Left hindlimb (tissue), 1 donor: ENCODE results near the gene IFIT1.

ENCODE experiments used
- DNase-seq: peaks from one replicate; pipeline ENCODE4 v3.0.0-alpha.2; 2018

The IFIT1 gene, protein sequence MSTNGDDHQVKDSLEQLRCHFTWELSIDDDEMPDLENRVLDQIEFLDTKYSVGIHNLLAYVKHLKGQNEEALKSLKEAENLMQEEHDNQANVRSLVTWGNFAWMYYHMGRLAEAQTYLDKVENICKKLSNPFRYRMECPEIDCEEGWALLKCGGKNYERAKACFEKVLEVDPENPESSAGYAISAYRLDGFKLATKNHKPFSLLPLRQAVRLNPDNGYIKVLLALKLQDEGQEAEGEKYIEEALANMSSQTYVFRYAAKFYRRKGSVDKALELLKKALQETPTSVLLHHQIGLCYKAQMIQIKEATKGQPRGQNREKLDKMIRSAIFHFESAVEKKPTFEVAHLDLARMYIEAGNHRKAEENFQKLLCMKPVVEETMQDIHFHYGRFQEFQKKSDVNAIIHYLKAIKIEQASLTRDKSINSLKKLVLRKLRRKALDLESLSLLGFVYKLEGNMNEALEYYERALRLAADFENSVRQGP

DNA sequence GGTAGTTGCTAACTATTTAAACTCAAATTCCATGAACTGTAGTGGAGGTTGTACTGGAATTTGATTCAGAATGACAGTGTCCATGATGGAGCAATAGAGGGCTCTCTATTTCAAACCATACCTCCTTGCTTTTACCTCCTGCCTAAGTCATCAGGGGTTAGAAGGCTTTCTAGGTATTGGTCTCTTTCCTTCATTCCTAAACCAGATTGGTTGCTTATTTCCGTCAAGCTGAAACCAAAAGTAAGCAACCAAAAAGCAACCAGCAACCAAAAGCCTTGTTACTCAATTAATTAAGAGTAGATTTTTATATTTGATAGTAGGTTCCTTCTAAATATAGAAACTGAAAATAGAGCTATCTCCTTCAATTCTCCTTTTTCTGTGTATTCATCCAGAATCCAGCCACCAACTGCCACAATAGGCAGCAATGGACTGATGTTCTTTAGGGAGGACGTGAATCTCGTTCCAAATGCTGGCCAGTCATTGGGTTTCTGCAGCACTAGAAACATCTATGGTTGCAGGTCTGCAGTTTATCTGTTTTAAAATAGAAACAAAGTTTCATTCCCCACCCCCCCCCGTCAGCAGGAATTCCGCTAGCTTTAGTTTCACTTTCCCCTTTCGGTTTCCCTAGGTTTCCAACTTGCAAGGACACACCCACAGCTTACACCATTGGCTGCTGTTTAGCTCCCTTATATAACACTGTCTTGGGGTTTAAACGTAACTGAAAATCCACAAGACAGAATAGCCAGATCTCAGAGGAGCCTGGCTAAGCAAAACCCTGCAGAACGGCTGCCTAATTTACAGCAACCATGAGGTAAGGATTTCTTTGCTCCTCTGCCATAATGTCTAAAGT is at the start of gene IFIT1:
Gene IFIT1, plus strand, starts transcription at position 717 of the 850 bp plus-strand sequence. Its CDS starts 90 bp downstream, at position 807.
- DNase-seq: peak; percentile 73

DNA sequence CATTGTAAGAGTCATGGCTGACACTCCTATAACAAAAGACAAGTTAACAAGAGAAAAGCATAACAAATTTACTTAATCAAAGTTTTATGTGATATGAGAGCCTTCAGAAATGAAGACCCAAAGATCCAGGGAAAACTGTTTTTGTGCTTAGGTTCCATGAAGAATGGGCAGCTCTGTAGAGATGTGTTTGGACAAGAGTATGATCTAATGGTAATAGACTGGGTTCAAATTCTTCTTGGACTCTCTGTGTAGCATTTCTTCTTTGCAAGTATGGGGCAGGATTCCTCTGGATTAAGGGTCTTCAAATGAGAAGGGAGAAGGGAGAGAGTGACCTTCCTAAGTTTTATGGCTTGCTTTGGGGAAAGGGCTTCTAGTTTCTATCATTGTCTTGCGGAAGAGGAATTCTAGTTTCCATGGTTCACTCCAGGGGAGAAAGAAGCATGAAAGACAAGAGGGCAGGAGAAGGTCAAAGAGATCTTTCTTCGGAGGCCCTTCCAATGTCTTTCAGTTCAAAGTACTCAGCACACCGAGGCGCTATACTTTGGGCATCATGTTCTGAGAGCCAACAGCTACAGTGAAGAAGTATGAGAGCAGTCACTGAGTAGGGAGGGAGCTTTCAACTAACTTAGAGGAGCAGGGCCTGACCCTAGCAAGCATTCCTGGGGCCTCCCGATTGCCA is 49.2 kb upstream of the IFIT1 start:
- DNase-seq: no peak

DNA sequence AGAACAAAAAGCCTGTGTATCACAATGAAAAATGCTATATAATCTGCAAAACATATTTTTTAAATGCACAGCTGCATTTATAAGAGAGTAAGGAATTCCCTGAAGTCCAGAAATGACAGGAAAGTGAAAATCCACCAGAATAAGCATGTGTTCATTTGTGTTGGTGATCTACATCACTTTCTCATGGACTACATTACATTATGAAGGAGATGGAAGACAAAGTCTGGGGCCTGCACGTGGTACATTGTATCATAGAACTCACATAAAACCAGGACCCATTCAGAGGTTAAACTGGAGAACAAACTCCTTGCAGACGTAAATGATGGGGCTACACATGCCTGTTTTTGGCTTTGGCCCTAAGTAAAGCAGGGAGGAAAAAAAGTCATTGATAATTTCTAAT is 48.3 kb upstream of the IFIT1 start:
- no peak for DNase-seq

DNA sequence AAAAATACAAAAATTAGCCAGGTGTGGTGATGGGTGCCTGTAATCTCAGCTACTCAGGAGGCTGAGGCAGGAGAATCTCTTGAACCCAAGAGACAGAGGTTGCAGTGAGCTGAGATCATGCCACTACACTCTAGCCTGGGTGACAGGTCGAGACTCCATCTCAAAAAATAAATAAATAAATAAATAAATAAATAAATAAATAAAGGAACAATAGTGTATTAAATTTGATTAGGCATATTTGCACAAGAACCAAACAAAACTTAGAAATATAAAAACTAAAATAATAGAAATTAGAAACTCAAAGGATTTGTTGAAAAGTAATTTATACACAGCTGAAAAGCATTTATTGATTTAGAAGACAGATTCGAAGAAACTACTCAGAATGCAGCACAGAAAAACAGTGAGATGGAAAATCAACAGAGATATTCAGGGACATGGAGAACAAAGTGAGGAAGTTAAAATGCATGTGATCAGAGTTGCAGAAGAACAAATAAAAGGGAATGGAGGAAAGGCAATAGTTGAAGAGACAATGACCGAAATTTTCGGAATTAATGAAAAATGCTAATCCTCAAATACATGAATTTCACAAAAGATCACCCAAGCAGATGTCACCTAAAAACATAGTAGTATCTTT is 46.9 kb upstream of the IFIT1 start:
- no peak for DNase-seq

DNA sequence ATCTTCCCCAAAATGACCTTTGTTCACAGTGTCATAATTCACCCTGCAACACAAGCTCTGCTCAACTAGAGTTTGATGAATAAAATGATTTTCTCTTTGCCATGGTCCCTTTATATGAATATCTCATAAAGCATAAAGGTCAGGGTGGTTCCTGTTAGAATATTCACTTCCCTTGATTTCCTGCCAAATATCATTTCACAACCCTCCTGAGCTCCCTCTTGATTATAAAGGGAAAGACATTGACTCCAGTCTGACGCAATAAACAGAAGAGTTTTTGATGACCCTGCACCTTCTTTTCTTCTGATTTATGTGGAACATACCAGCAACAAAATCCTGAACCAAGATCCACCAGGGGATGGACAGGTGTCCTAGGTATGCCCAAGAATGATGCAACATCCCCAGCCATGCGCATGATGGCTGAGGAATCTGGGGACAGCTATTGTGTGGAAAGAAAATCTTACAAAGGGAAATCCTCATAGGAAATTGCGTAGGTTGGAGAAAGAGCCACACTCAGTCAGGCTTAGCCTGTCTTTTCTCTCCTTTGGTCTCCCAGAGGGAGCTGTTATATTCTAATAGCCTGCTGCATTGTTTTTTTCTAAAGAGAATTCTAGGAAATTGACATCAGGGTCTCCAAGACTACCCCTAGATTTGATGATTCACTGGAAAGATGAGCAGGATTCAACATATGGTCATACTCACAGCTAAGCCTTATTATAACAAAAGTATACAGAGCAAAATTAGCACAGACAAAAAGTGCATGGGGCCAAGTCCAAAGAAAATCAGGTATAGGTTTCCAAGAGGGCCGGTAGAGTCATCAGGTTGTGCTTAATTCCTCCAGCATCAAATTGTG is 45.8 kb upstream of the IFIT1 start:
- DNase-seq: no peak

DNA sequence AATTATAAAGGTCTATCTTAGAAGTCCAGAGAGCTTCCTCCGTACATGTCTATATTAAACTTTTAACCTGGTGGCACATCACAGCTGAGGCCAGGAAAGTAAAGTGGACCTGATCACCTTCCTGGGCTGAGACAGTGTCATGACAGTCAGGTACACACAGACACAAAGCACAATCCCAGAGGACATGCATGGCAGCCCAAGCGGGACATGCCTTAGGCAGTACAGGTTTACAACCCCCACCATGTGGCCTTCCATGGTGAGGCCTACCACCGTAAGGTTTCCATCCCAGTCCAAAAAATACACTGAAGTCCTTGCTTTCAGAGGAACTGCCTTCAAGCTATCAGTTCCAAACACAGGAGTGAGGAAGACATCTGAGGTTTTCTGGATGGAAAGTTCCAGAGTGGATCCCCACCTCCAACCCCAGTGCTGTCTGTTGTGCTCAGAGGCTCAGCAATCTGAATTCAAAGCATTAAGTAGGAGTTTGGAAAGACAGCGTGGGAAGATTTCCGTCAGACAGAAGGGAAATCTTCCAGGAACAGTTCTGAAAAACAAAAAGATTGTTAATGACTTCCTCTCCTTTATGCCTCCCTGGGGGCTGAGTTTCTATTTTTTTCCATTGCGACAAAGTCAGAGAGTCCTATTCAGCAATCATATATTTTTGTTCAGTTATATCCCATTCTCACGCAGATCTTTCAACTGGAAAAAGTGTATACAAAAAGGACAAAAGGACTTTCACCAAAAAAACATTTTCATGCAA is 44.5 kb upstream of the IFIT1 start:
- no peak for DNase-seq

DNA sequence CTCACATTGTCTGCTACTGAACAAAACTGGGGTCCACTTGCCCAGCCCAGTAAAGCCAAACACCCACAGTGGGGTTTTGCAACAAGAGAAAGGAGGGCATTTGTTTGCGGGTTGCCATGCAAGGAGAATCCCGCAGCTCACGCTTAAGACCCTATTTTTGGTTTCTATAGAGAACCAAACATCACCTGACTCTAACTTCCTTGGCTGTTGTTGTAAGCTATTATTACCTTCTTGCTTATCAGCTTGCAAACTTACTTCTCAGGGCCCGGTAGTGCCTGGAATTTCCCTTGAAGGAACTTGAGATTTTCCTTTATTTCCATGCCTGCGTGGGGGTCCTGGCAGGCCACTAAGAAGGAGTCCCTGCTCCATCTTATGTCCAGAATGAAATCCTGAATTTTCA is 43.9 kb upstream of the IFIT1 start:
- DNase-seq: no peak

DNA sequence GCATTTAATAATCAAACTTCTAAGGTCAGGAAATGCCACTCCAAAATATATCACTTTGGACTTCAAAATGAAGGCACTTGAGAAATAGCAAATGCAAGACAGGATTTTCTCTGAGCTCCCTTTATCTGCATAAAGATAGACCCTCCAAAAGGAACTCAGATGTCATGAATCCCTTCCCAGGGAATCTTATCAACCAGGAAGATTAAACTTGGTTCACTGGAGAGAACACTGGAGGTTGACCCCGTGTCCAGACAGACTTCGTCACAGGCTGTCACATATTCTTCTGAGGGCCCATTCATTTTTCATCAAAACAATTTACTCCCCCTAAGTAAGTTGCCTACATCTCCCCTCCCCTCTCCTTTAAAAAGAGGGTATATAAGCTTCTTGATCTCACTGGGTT is 43.4 kb upstream of the IFIT1 start:
- no peak for DNase-seq

DNA sequence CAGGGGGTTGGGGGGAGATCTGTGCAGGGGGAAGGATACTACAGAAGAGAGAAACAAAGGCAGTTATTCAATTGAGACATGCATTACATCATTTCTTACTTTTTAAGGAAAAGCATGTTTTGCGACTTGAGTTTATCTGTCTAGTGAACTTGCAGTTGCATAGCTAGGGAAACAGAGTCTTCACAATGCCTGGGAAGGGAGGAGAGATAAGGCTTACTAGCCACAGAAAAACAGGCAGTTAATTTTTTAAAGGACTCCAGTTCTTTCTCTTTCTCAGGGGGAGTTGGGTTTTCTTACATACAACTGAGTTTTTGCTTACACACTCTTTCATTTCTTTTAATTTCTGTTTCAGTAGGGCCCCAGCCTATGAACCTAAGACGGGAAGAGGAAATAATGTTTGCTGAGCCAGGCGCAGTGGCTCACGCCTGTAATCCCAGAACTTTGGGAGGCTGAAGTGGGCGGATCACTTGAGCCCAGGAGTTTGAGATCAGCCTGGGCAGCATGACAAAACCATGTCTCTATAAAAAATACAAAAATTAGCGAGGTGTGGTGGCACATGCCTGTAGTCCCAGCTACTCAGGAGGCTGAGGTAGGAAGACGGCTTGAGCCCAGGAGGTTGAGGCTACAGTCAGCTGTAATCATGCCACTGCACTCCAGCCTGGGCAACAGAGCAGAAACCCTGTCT is 41.6 kb upstream of the IFIT1 start:
- peak; percentile 57 for DNase-seq

DNA sequence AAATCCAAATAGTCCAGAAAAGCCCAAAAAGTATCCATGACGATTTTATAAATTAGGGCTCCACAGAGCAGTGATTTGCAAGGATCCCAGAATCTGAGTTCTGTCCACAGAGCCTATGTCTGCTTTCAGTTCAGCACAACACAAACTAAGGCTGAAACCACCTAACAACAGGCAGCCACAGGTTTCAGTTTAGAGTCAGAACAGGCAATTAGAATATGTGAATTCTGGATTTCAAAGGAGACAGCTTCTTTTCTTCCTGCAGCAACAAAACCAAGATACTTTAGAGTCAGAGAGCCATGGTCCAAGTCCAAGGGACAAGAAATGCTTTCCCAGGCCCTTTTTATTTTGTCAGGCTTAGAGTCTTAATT is 41.0 kb upstream of the IFIT1 start:
- DNase-seq: no peak

DNA sequence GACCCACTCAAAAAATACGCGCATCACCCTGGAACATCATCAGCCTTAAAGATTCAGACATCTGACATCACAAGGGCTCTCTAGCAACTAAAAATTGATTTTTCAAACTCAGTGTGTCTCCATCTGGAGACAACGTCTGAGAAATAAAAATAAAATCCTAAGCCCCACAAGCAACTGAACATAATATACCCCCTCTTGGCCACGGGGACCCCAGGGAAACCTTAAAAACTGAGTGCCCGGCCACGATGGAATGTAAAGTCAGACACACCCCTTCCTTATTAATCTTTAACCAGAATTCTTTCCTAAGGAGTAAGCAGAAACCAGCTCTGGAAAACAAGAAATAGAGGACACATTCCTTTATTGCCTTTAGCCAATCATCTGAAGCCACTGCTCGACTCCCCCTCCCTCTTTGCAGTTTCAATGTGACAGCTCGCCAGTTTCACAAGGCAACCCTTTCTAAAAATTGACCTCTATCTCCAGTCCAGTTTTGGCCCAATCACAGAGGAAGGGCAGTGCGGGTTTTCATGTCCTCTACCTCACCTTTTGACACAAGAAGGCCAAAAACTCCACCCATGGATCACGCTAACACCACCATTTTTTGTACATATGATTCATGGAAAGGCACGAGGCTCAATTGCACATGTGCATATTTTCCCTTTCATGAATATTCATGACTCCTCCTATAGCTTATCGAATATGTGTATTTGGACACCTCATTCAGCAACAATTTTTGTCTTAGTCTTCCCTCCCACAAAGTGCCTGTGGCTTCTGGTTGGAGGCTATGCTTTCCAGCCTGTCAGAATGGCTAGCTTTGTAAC is 40.4 kb upstream of the IFIT1 start:
- DNase-seq: peak; percentile 75

DNA sequence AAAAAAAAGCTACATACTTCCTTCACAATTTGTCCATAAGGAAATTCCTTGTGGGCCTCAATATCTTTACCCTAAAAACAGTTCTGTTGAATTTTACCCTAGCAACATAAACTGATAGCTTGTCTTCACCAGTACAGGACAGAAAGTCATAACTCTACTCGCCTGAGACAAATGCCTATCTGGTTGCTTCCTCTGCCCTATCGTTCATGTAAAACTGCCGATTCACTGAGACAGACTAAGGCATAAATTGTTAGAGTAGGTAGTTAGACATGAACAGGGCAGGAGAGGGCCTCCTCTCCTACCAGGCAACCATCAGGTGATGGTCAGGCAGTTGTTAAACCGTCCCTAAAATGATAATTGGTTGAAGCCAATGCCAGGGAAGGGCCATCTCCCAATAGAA is 39.6 kb upstream of the IFIT1 start:
- no peak for DNase-seq

DNA sequence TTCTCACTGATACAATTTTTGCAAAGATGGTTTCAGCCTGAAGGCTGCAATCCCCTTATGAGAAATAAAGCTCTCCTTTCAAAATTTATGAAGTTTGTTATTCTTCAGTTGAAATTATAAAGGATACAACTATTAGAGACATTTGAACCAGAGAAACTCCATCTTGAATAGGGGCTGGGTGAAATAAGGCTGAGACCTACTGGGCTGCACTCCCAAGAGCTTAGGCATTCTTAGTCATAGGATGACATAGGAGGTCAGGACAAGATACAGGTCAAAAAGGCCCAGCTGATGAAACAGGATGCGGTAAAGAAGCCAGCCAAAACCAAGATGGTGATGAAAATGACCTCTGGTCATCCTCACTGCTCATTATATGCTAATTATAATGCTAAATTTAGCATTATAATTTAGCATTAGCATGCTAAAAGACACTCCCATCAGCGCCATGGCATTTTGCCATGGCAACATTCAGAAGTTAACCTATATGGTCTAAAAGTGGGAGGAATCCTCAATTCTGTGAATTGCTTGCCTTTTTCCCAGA is 37.0 kb upstream of the IFIT1 start:
- no peak for DNase-seq

DNA sequence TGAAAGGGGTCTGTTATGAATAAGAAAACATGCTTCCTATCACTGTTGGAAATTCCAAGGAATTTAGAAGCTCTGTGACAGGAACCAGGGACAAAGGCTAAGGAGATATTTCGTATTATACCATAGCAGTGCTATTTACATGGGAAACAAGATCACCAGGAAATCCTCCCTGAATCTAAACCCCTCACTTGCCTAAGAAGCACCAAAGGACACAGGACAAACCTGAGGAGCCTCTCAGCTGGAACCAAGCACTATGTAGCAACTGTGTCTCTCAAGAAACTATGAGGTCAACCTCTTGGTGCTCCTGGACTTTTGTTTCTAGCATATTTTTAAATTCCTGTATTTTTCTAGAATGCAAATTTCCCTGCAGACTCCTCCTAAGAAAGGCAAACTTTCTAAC is 35.3 kb upstream of the IFIT1 start:
- DNase-seq: no peak

DNA sequence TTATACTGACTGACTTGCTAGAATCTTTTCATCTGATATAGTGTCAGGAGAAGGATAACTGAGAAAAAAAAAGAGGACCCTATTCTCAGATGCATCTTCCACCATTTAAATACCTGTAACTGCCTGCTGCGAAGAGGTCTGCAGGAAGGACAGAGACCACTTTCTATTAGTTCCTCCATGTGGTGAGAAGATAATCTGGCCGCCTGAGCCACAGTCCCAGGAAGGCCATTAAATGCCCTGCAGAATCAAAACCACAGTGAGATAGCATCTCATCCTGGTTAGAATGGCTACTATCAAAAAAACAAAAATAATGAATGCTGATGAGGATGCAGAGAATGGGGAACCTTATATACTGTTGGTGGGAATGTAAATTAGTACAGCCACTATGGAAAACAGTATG is 34.4 kb upstream of the IFIT1 start:
- no peak for DNase-seq

DNA sequence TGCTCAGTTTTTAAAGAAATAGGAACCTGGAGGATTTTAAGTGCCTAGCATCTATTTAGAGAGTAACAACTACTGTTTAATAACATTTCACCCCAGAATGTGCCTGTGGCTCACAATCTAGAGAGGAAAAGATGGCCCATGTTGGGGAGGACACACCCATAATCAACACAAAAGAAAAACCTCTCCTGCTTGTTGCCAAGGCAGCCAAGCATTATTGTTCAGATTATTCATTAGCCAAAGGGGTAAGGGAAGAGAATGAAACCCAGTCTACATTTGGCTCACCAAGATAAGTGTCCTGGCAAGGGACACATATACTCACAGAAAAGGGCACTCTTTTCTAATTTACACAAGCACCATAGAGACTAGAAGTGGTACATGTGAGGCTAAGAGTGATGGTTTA is 32.3 kb upstream of the IFIT1 start:
- no peak for DNase-seq

DNA sequence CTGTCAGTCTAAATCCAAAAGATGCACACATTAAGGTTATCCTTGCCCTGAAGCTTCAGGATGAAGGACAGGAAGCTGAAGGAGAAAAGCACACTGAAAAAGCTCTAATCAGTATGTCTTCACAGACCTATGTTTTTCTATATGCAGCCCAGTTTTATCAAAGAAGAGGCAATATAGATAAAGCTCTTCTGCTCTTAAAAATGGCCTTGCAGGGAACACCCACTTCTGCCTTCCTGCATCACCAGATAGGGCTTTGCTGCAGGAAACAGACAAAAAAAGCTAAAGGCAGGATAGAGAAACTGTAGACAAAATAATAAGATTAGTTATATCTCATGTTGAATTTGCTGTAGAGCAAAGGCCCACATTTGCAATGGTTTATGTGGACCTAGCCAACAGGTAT is 29.5 kb upstream of the IFIT1 start:
- DNase-seq: no peak

DNA sequence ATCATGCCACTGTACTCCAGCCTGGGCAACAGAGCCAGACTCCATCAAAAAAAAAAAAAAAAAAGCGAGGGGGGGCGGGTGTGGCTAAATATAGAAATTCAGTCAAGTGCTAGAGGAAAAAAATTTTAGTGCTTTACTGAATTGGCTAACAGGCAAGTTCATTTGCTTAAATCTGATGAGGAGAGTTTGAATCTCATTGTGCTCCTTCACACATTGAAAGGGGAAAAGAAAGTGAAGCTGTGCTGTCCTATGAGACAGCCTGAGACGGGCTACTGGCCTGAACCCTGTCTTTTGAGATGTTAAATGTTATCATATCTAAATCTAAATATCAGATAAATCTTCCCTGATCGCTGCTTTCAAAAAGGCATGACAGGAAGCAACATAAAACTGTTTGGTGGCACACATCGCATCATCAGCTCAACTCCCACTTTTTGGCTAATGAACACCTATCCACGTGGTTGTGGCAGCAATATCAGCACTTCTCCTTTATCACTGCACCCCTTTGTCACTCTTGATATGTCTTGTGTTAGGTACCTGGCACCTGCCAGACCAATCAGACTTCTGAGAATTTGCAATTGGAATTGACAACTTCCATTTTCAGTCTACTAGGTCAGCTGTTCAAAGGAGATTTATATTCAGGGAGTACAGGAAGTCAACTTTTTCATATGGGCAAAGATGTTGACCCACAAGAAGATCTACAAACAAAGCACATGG is 28.5 kb upstream of the IFIT1 start:
- no peak for DNase-seq

DNA sequence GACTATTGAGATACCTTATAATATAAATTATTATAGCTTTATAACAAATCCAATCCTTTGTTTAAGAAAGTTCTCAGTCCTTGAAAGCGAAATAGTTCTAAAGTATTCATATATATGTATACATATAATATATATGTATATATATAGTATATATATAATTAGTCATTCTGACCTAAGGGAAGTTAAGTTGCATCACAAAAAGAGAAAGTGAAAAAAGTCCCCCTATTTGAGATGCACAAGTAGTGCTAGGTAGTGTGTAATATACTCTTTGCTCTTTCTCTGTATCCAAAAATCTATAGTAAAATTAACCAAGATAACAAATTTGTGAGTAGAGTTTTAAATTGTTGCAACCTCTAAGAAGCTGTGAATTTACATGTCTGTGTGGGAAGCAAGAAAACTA is 27.9 kb upstream of the IFIT1 start:
- no peak for DNase-seq
